Measurements from ENCODE around the gene FOXS1. TPM values are rescaled to one million over a fixed set of nuclear protein-coding genes. Genes with fewer than 3 reads are reported as not detected.

Gene FOXS1
- total RNA-seq, 1 experiment from 2014 or later = 0.22 TPM

- Mint-ChIP-seq H3K4me3 (no peak overlapping the region), H3K27me3 (ENCODE audit: low read depth) (no peaks in the 10 kb centered on the region; the same call in 1 of the 2 replicates), H3K27ac (no peak overlapping the region; a peak in 1 of 7 replicates), H3K36me3 (ENCODE audit: insufficient read depth in 1 of 3, low read depth in 3 of 3) (no peaks in the 10 kb centered on the region), H3K4me1 (peaks cover 29 to 31% of the 10 kb centered on the region in 2 experiments), H3K9me3 (no peaks in the 10 kb centered on the region)
- Histone ChIP-seq H3K4ac (ENCODE audit: low read depth, low read length) (no peak overlapping the region), H2BK15ac (ENCODE audit: low read depth, low read length) (no peak overlapping the region), H3K9ac (ENCODE audit: extremely low read depth, insufficient read length, low read length) (no peak overlapping the region), H3T11ph (ENCODE audit: low read length) (no peak overlapping the region), H3K23me2 (ENCODE audit: insufficient read length, low read depth, low read length, poor library complexity, severe bottlenecking) (no peaks in the 10 kb centered on the region), H2AFZ (ENCODE audit: low read length) (no peak overlapping the region), H3K27ac (ENCODE audit: insufficient read length, low read depth, low read length) (no peak overlapping the region), H3K4me2 (ENCODE audit: insufficient read depth, insufficient read length, low read length) (no peak overlapping the region), H3K14ac (ENCODE audit: insufficient read depth, low read length) (no peak overlapping the region), H3K27me3 (ENCODE audit: insufficient read depth, low read length) (no peaks in the 10 kb centered on the region), H3K79me2 (ENCODE audit: insufficient read depth, low read length) (no peaks in the 10 kb centered on the region), H2BK120ac (ENCODE audit: low read depth, low read length, poor library complexity, severe bottlenecking) (no peak overlapping the region), H3K79me1 (ENCODE audit: insufficient read depth, low read depth, low read length, poor library complexity, severe bottlenecking) (no peaks in the 10 kb centered on the region), H3K23ac (ENCODE audit: insufficient read length, low read depth, low read length) (no peak overlapping the region), H2AK5ac (ENCODE audit: insufficient read length, low read length) (no peak overlapping the region), H2BK12ac (ENCODE audit: insufficient read length, low read depth, low read length) (no peak overlapping the region), H3K9me3 (ENCODE audit: control insufficient read depth, low read depth, low read length) (no peaks in the 10 kb centered on the region), H3K18ac (ENCODE audit: insufficient read length, low read depth, low read length) (no peak overlapping the region), H4K20me1 (ENCODE audit: control insufficient read depth, insufficient read depth, insufficient read length) (no peaks in the 10 kb centered on the region), H3K56ac (ENCODE audit: insufficient read length, low read depth, low read length) (no peak overlapping the region), H4K5ac (ENCODE audit: insufficient read length, low read depth, low read length) (no peak overlapping the region), H2BK5ac (ENCODE audit: insufficient read length, low read length) (no peak overlapping the region), H4K8ac (replicated peaks; ENCODE audit: insufficient read length, low read depth, low read length) (no peak overlapping the region), H4K91ac (ENCODE audit: insufficient read length, low read depth, low read length) (no peak overlapping the region), H2BK20ac (ENCODE audit: low read depth, low read length, poor library complexity, severe bottlenecking) (no peak overlapping the region), H3K4me1 (ENCODE audit: insufficient read depth, low read length) (no peaks in the 10 kb centered on the region; the same call in 1 of the 2 replicates)
- no peak for DNase-seq
- TF ChIP-seq CTCF (conservative IDR thresholded peaks at IDR 0.05) = no peak
- WGBS (ENCODE audit: extremely low coverage, insufficient read length, low lambda C conversion rate) = no CpG with 5 or more reads among the region's 8 CpGs
Observed at GRCh38 chr20:31841928-31842327, 3.5 kb downstream of the FOXS1 start.
